GM21825 (cell line): ENCODE measurements around the gene ZNF503.

Experiments
- ATAC-seq: cut with Tn5 transposase; IDR thresholded peaks from one replicate; pipeline ENCODE4 v1.9.1; 2021; ENCODE audit warnings: mild to moderate bottlenecking, moderate library complexity; ENCODE audit not compliant: unreplicated experiment

Gene ZNF503

GRCh38 chr10:75431180-75432111 lies 29.9 kb upstream of the ZNF503 start, which contains the start of gene LRMDA:
Gene LRMDA (plus strand): TSS chr10:75431624.
- ATAC-seq = no peak

- no peak for ATAC-seq
Measured at GRCh38 chr10:75430000-75430763, 28.6 kb upstream of the ZNF503 start.

- no peak for ATAC-seq
Measured at GRCh38 chr10:75429159-75429827, 27.7 kb upstream of the ZNF503 start.

- ATAC-seq = no peak
Measured at GRCh38 chr10:75428434-75429158, 27.0 kb upstream of the ZNF503 start.

- no peak for ATAC-seq
Measured at GRCh38 chr10:75427951-75428350, 26.4 kb upstream of the ZNF503 start.

GRCh38 chr10:75426880-75427279 lies 25.3 kb upstream of the ZNF503 start:
- no peak for ATAC-seq

GRCh38 chr10:75425291-75426079 lies 23.9 kb upstream of the ZNF503 start:
- no peak for ATAC-seq

GRCh38 chr10:75424571-75424970 lies 23.0 kb upstream of the ZNF503 start:
- no peak for ATAC-seq

GRCh38 chr10:75422913-75423312 lies 21.3 kb upstream of the ZNF503 start:
- no peak for ATAC-seq

- ATAC-seq = no peak
Measured at GRCh38 chr10:75418712-75419111, 17.1 kb upstream of the ZNF503 start.

- ATAC-seq = no peak
Measured at GRCh38 chr10:75418293-75418692, 16.7 kb upstream of the ZNF503 start.

GRCh38 chr10:75417522-75417927 lies 16.0 kb upstream of the ZNF503 start:
- no peak for ATAC-seq

- no peak for ATAC-seq
Measured at GRCh38 chr10:75414527-75414926, 13.0 kb upstream of the ZNF503 start.

- ATAC-seq = no peak
Measured at GRCh38 chr10:75410132-75411005, 8.8 kb upstream of the ZNF503 start.

- no peak for ATAC-seq
Measured at GRCh38 chr10:75408911-75409885, 7.6 kb upstream of the ZNF503 start.

GRCh38 chr10:75408509-75408875 lies 6.9 kb upstream of the ZNF503 start:
- no peak for ATAC-seq

GRCh38 chr10:75407713-75408508 lies 6.3 kb upstream of the ZNF503 start:
- ATAC-seq = no peak
